ENCODE results near the gene OR1L6. TPM values are rescaled to one million over a fixed set of nuclear protein-coding genes. Genes with fewer than 3 reads are reported as not detected.

Gene OR1L6
- total and polyA plus RNA-seq, 2 of the 8 experiments (the other 6 are each of a cell fraction or from before 2014, with no cell fraction given): not detected

DNA sequence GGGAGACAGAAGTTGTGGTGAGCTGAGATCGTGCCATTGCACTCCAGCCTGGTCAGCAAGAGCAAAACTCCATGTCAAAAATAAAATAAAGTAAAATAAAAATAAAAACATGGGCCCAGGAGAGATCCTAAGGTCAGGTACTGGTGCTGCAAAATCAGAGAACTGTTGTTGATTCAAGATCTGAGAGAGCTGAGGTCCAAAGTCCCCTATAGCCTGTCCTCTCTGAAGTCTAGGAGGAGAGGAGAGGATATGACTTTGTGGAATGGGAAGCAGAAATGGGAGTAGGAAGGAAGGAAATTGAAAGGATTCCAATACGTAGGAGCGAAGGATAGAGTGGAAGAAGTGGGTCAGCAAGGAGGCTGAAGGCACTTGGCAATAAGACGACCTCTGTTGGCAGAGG lies 22.9 kb upstream of the OR1L6 start:
- no peaks in the 10 kb centered on the region for H3K4me1 ChIP-seq (replicated peaks in 1 of 4; ENCODE audit: control insufficient read depth in 3 of 4, insufficient read depth in 4 of 4, low read length in 3 of 4)
- H3K9me3 ChIP-seq (ENCODE audit: insufficient read depth in 2 of 2, low read depth in 1 of 2, low read length in 1 of 2): peaks cover 45 to 49% of the 10 kb centered on the region in 2 experiments
- no peak overlapping the region for H2BK5ac ChIP-seq (ENCODE audit: low read depth, low read length)
- H2BK12ac ChIP-seq (ENCODE audit: low read depth, low read length): no peak overlapping the region
- no peak overlapping the region for H2BK120ac ChIP-seq (replicated peaks; ENCODE audit: low read depth, low read length)
- no peaks in the 10 kb centered on the region for H3K79me2 ChIP-seq (ENCODE audit: control insufficient read depth in 1 of 2, insufficient read depth in 2 of 2, low read length in 2 of 2)
- no peak overlapping the region for H3K18ac ChIP-seq (ENCODE audit: extremely low read depth, low read length)
- H3K14ac ChIP-seq (ENCODE audit: insufficient read length): no peak overlapping the region
- H3K23ac ChIP-seq (ENCODE audit: insufficient read length): no peak overlapping the region
- no peak overlapping the region for H2BK15ac ChIP-seq (ENCODE audit: low read length)
- no peak overlapping the region for H3K4me3 ChIP-seq (ENCODE audit: extremely low read depth in 1 of 4, insufficient read depth in 2 of 4, low read depth in 3 of 4, low read length in 4 of 4)
- no peak overlapping the region for H2AFZ ChIP-seq (ENCODE audit: low read length)
- H4K5ac ChIP-seq (ENCODE audit: insufficient read length, low read depth, low read length): no peak overlapping the region
- no peak overlapping the region for H2AK5ac ChIP-seq (ENCODE audit: low read depth, low read length)
- no peaks in the 10 kb centered on the region for H3K23me2 ChIP-seq (ENCODE audit: low read depth, low read length)
- ChIA-PET POLR2A (ENCODE audit: partially characterized antibody) (no interaction called here), CTCF (ENCODE audit: partially characterized antibody) (interaction anchor here (1.2 kb wide), 1 partner anchor 272 kb away, joined by 3 read pairs; no protein-coding TSS in a partner anchor)
- H3K9ac ChIP-seq (replicated peaks in 1 of 4; ENCODE audit: extremely low read depth in 1 of 4, low read depth in 3 of 4, low read length in 3 of 4): no peak overlapping the region
- H2BK20ac ChIP-seq (ENCODE audit: low read length): no peak overlapping the region
- H3K4me2 ChIP-seq (ENCODE audit: insufficient read depth in 1 of 2, low read depth in 2 of 2, low read length in 2 of 2): no peak overlapping the region
- no peak overlapping the region for H4K91ac ChIP-seq (replicated peaks; ENCODE audit: insufficient read length, low read length)
- H3K79me1 ChIP-seq (ENCODE audit: low read depth, low read length): no peaks in the 10 kb centered on the region
- no peaks in the 10 kb centered on the region for H3K27me3 ChIP-seq (replicated peaks in 1 of 4; ENCODE audit: control insufficient read depth in 3 of 4, extremely low read depth in 1 of 4, insufficient read depth in 3 of 4, low read length in 3 of 4)
- no peak overlapping the region for H4K8ac ChIP-seq (ENCODE audit: extremely low read depth, insufficient read depth, low read length)
- H3K36me3 ChIP-seq (ENCODE audit: control insufficient read depth in 2 of 4, insufficient read depth in 4 of 4, low read length in 3 of 4): no peaks in the 10 kb centered on the region
- FAIRE-seq (no peak), DNase-seq (ENCODE audit: low read depth in 1 of 2, low spot score in 2 of 2) (no peak)
- no peak overlapping the region for H3K4ac ChIP-seq (replicated peaks; ENCODE audit: insufficient read length, low read depth, low read length)
- 69% methylated on average over 4 of the region's 4 CpGs; no CpG with 5 or more reads in 1 of the 2 experiments for whole genome bisulfite sequencing, 2 experiments (ENCODE audit: extremely low coverage in 1 of 2, insufficient coverage in 1 of 2, insufficient read length in 1 of 2, insufficient replicate concordance in 2 of 2, low coverage in 1 of 2, low lambda C conversion rate in 2 of 2, missing lambda C conversion rate in 1 of 2)
- H3K56ac ChIP-seq (replicated peaks; ENCODE audit: insufficient read length, low read depth, low read length): no peak overlapping the region
- H3K27ac ChIP-seq (ENCODE audit: low read depth, low read length): no peak overlapping the region
- no peaks in the 10 kb centered on the region for H4K20me1 ChIP-seq (replicated peaks in 1 of 2; ENCODE audit: control insufficient read depth in 1 of 2, insufficient read depth in 2 of 2, low read length in 2 of 2)
- TF ChIP-seq TAF1 (IDR thresholded peaks at IDR 0.05; ENCODE audit: low read depth, low read length): no peak
- TF ChIP-seq RAD21 (IDR thresholded peaks at IDR 0.05 in 1 of 2, conservative IDR thresholded peaks at IDR 0.05 in 1 of 2; ENCODE audit: low read depth in 2 of 2, low read length in 2 of 2): no peak
- no peak for TF ChIP-seq JUND (IDR thresholded peaks at IDR 0.05; ENCODE audit: low read length)
- TF ChIP-seq KDM5A (IDR thresholded peaks at IDR 0.05; ENCODE audit: low read length): no peak
- no peak for TF ChIP-seq CREB1 (IDR thresholded peaks at IDR 0.05)
- no peak for TF ChIP-seq KDM4A (IDR thresholded peaks at IDR 0.05; ENCODE audit: low read depth, low read length, severe bottlenecking)
- TF ChIP-seq ATF2 (IDR thresholded peaks at IDR 0.05; ENCODE audit: low read length): no peak
- TF ChIP-seq RXRA (IDR thresholded peaks at IDR 0.05; ENCODE audit: insufficient read depth, low read depth, low read length): no peak
- no peak for TF ChIP-seq NRF1 (IDR thresholded peaks at IDR 0.05; ENCODE audit: low read depth, low read length)
- TF ChIP-seq, protein P1, sequence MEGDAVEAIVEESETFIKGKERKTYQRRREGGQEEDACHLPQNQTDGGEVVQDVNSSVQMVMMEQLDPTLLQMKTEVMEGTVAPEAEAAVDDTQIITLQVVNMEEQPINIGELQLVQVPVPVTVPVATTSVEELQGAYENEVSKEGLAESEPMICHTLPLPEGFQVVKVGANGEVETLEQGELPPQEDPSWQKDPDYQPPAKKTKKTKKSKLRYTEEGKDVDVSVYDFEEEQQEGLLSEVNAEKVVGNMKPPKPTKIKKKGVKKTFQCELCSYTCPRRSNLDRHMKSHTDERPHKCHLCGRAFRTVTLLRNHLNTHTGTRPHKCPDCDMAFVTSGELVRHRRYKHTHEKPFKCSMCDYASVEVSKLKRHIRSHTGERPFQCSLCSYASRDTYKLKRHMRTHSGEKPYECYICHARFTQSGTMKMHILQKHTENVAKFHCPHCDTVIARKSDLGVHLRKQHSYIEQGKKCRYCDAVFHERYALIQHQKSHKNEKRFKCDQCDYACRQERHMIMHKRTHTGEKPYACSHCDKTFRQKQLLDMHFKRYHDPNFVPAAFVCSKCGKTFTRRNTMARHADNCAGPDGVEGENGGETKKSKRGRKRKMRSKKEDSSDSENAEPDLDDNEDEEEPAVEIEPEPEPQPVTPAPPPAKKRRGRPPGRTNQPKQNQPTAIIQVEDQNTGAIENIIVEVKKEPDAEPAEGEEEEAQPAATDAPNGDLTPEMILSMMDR (IDR thresholded peaks at IDR 0.05; ENCODE audit: control extremely low read depth in 1 of 3, insufficient read depth in 1 of 3, low read depth in 1 of 3, low read length in 3 of 3): no peak

Data from H1 (cell line).